ENCODE measurements around the gene CXorf49. TPM values are rescaled to one million over a fixed set of nuclear protein-coding genes. Genes with fewer than 3 reads are reported as not detected.

CXorf49 gene
- total and polyA plus RNA-seq, 2 donors, result 0.52 to 2.2 TPM

DNA sequence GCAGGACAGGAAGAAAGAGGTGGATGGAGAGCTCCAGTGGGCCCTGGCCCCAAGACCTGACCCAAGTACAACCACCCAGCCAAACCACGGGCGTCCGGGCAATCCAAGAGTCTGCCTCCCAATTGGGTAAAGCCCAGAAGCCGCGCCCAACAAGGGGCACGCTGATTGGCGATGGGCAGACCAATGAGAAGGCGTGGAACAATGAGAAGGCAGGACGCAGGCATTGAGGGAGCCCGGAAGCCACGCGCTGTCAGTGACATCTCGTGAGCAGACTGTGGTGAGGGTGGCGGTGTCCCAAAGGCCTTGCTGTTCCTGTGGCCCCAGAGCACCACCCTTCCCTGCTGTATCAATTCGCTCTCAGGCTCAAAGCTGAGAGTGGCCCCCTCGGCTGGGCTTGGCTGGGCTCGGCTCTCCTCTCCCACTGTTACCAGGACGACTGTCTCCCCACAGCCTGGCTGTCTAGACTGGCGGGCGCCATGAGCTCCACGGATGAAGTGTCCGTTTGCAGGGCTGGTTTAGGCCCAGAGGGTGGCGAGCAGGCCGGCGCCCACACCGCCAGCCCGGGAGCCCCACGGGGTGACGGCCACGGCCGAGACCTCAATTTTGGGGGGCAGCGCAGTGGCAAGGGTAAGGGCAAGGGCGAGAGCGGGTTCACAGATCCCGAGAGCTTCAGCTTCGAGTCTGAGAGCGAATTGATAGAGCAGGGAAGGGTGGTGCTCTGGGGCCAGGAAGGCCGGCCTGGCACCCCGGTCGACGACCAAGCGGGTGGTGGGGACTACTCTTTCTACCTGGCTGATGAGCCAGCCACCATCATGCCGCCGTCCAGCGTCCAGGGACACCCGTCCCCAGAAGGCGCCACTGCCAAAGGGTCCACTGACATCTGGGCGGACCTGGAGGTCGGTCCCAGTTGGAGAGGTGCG is 50.5 kb downstream of the CXorf49 start, which contains the start of gene LOC101059915:
TSS of gene LOC101059915 (plus strand) at position 219 of the 920 bp plus-strand sequence.
- Histone ChIP-seq H3K27me3 (ENCODE audit: control insufficient read depth in 2 of 2, insufficient read depth in 1 of 2, low read length in 1 of 2) (no peaks in the 10 kb centered on the region), H3K36me3 (ENCODE audit: control insufficient read depth in 2 of 2, insufficient read depth in 2 of 2, low read length in 1 of 2) (no peaks in the 10 kb centered on the region), H3K4me1 (ENCODE audit: control insufficient read depth in 2 of 2, insufficient read depth in 2 of 2, low read length in 2 of 2) (peaks cover 14 to 32% of the 10 kb centered on the region in 2 donors), H3K4me3 (ENCODE audit: low read length in 2 of 2) (no peak within 1 kb of the TSS), H3K27ac (ENCODE audit: low read depth in 1 of 2, low read length in 1 of 2) (no peak within 1 kb of the TSS), H3K9me3 (ENCODE audit: control insufficient read depth in 2 of 2, insufficient read depth in 1 of 2, low read length in 1 of 2) (no peaks in the 10 kb centered on the region)
- no peak for DNase-seq (ENCODE audit: low read depth in 6 of 9, low spot score in 9 of 9)
- WGBS, result 99% methylated on average over 50 of the region's 50 CpGs

DNA sequence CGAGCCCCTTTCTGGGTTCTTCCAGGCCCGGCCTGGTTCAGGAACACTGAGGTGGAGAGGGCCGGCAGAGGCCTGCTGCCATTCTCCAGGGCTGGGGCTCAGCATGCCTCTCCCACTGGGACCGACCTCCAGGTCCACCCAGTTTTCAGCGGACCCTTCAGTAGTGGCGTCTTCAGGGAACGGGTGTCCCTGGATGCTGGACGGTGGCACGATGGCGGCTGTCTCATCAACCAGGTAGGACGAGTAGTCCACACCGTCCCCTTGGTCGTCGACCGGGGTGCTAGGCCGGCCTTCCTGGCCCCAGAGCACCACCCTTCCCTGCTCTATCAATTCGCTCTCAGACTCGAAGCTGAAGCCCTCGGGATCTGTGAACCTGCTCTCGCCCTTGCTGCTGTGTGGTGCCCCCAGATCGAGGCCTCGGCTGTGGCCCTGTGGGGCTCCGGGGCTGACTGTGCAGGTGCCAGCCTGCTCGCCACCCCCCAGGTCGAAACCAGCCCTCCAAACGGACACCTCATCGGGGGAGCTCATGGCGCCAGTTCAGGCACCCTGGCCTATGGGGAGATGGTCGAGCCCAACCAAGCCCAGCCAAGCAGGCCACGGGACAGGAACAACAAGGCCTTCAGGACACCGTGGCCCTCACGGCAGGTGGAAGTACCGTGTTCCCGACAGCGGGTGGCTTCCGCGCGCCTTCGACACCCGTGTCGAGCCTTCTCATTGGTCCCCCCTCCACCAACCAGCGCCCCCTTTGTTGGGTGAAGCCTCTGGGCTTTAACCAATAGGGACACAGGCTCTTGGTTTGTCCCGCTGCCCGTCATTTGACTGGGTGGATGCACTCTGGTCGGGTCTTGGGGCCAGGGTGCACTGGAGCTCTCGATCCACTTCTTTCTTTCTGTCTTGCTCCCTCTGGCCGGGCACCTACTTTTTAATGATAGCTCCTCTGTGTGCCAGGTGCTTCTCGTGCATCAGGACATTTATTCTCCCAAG is 51.6 kb downstream of the CXorf49 start:
- Histone ChIP-seq H3K36me3 (ENCODE audit: control insufficient read depth in 2 of 2, insufficient read depth in 2 of 2, low read length in 1 of 2) (no peaks in the 10 kb centered on the region), H3K4me1 (ENCODE audit: control insufficient read depth in 2 of 2, insufficient read depth in 2 of 2, low read length in 2 of 2) (peaks cover 9 to 29% of the 10 kb centered on the region in 2 donors), H3K27ac (ENCODE audit: low read depth in 1 of 2, low read length in 1 of 2) (no peak overlapping the region), H3K27me3 (ENCODE audit: control insufficient read depth in 2 of 2, insufficient read depth in 1 of 2, low read length in 1 of 2) (no peaks in the 10 kb centered on the region), H3K9me3 (ENCODE audit: control insufficient read depth in 2 of 2, insufficient read depth in 1 of 2, low read length in 1 of 2) (no peaks in the 10 kb centered on the region), H3K4me3 (ENCODE audit: low read length in 2 of 2) (no peak overlapping the region)
- WGBS, result 98% methylated on average over 48 of the region's 48 CpGs
- DNase-seq (ENCODE audit: low read depth in 6 of 9, low spot score in 9 of 9), result no peak

DNA sequence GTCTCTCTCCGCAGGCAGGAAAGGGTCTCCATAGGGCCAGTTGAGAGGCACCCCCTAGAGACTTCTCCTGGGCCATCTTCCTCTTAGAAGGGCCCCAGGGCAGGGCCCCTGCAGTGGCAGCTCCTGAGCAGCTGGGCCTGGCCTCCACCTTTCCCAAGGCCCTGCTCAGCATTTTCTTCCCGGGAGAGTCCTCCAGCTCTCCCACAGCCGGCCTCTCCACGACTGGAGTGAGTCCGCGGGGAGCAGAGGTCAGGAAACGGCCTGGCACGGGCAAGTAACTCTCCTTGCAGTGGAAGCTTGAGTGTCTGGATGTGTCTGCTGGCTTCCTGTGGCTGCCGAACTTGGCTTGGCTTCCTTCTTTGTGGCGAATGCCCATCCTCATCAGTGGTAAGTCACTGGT is 52.3 kb downstream of the CXorf49 start:
- no peak for DNase-seq (ENCODE audit: low read depth in 6 of 9, low spot score in 9 of 9)
- Histone ChIP-seq H3K36me3 (ENCODE audit: control insufficient read depth in 2 of 2, insufficient read depth in 2 of 2, low read length in 1 of 2) (no peaks in the 10 kb centered on the region), H3K27ac (ENCODE audit: low read depth in 1 of 2, low read length in 1 of 2) (no peak overlapping the region), H3K4me1 (ENCODE audit: control insufficient read depth in 2 of 2, insufficient read depth in 2 of 2, low read length in 2 of 2) (peaks cover 4 to 21% of the 10 kb centered on the region in 2 donors), H3K4me3 (ENCODE audit: low read length in 2 of 2) (no peak overlapping the region), H3K9me3 (ENCODE audit: control insufficient read depth in 2 of 2, insufficient read depth in 1 of 2, low read length in 1 of 2) (no peaks in the 10 kb centered on the region), H3K27me3 (ENCODE audit: control insufficient read depth in 2 of 2, insufficient read depth in 1 of 2, low read length in 1 of 2) (no peaks in the 10 kb centered on the region)
- 73% methylated on average over 10 of the region's 10 CpGs for WGBS

DNA sequence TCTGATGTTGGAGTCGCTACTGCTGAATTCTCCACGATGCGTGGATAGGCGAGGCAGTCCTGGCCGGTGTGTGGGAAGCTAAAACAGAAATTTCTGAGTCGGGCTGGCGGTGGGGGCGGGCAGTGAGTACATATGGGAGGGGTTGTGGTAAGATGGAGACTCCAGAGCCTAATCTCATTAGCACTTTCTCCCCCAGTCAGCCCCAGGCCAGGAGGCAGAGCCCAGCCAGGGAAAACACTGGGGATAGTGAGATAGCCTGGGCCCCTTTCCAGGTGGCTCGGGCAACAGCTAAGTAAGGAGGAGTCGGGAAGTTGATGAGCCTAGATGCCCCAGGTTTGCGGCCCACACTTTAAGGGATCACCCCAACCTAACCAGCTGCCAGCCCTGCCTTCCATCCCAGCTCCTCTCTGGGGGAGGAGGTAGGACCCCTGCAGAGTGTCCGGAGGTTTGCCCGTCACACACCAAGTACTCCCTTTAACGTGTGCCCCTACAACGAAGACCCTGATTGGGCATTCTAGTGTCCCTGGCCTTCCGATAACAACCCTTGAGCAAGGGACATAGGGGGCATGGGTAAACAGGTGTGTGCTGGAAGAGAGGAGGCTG is 53.1 kb downstream of the CXorf49 start:
- no peaks in the 10 kb centered on the region for H3K27me3 ChIP-seq (ENCODE audit: control insufficient read depth in 2 of 2, insufficient read depth in 1 of 2, low read length in 1 of 2)
- no peak overlapping the region for H3K27ac ChIP-seq (ENCODE audit: low read depth in 1 of 2, low read length in 1 of 2)
- H3K4me1 ChIP-seq (ENCODE audit: control insufficient read depth in 2 of 2, insufficient read depth in 2 of 2, low read length in 2 of 2), result peaks cover 0 to 14% of the 10 kb centered on the region in 2 donors
- no peak overlapping the region for H3K4me3 ChIP-seq (ENCODE audit: low read length in 2 of 2)
- 96% methylated on average over 16 of the region's 16 CpGs for WGBS
- DNase-seq (ENCODE audit: low read depth in 6 of 9, low spot score in 9 of 9), result no peak
- no peaks in the 10 kb centered on the region for H3K36me3 ChIP-seq (ENCODE audit: control insufficient read depth in 2 of 2, insufficient read depth in 2 of 2, low read length in 1 of 2)
- H3K9me3 ChIP-seq (ENCODE audit: control insufficient read depth in 2 of 2, insufficient read depth in 1 of 2, low read length in 1 of 2), result no peaks in the 10 kb centered on the region

Other genes starting within 250 kb of the CXorf49 start
- 95.0 TPM for gene OGT, start 185.2 kb downstream of the CXorf49 start, total RNA-seq
- 168 TPM for gene OGT, start 185.2 kb downstream of the CXorf49 start, polyA plus RNA-seq
- 2.8 TPM for gene GCNA, start 139.8 kb downstream of the CXorf49 start, total RNA-seq
- gene GCNA, start 139.8 kb downstream of the CXorf49 start, polyA plus RNA-seq, result 4.5 TPM
- gene CXCR3, start 99.8 kb downstream of the CXorf49 start, total RNA-seq, result 1.6 TPM
- gene CXCR3, start 99.8 kb downstream of the CXorf49 start, polyA plus RNA-seq, result 4.0 TPM
- gene CXorf49B, start 45.1 kb upstream of the CXorf49 start, total RNA-seq, result 2.2 TPM
- 0.52 TPM for gene CXorf49B, start 45.1 kb upstream of the CXorf49 start, polyA plus RNA-seq
- 0.80 TPM for gene NHSL2, start 192.6 kb upstream of the CXorf49 start, total RNA-seq
- gene NHSL2, start 192.6 kb upstream of the CXorf49 start, polyA plus RNA-seq, result 0.80 TPM

All from thymus (tissue), 11 donors.